ENCODE results near the gene PCSK7. TPM values are rescaled to one million over a fixed set of nuclear protein-coding genes. Genes with fewer than 3 reads are reported as not detected.

PCSK7 gene
- total and polyA plus RNA-seq, 12 donors = 20.5 to 47.0 (median 28.2) TPM

- Histone ChIP-seq H3K4me3 (no peak overlapping the region), H3K36me3 (peaks cover 0 to 95% (median 21%) of the 10 kb centered on the region in 9 donors), H3K27ac (no peak overlapping the region), H3K4me1 (no peaks in the 10 kb centered on the region), H3K27me3 (no peaks in the 10 kb centered on the region), H3K9me3 (no peaks in the 10 kb centered on the region)
- DNase-seq = no peak
- no peak for ATAC-seq
- TF ChIP-seq CTCF (IDR thresholded peaks at IDR 0.05) = no peak
- 48 to 72% methylated on average over 2 of the region's 2 CpGs for WGBS, 2 donors
- intact Hi-C loops (cut with DNase I) = no loop called here
Observed at GRCh38 chr11:117256573-117256972, 24.7 kb upstream of the PCSK7 start.

- no peaks in the 10 kb centered on the region for H3K9me3 ChIP-seq
- intact Hi-C loops (cut with DNase I) = no loop called here
- ATAC-seq = no peak
- H3K36me3 ChIP-seq = peaks cover 0 to 89% (median 21%) of the 10 kb centered on the region in 9 donors
- no peak for TF ChIP-seq CTCF (IDR thresholded peaks at IDR 0.05)
- H3K4me3 ChIP-seq = no peak overlapping the region
- no peaks in the 10 kb centered on the region for H3K27me3 ChIP-seq
- no peak for DNase-seq
- H3K27ac ChIP-seq = no peak overlapping the region
- 90 to 91% methylated on average over 3 of the region's 3 CpGs for WGBS, 2 donors
- H3K4me1 ChIP-seq = no peaks in the 10 kb centered on the region
Observed at GRCh38 chr11:117255966-117256365, 24.1 kb upstream of the PCSK7 start.

GRCh38 chr11:117251506-117251905 is 19.6 kb upstream of the PCSK7 start:
- no peaks in the 10 kb centered on the region for H3K9me3 ChIP-seq
- ATAC-seq (no peak), DNase-seq (no peak)
- H3K27ac ChIP-seq = no peak overlapping the region
- TF ChIP-seq CTCF (IDR thresholded peaks at IDR 0.05) = no peak
- H3K4me1 ChIP-seq = no peaks in the 10 kb centered on the region
- H3K27me3 ChIP-seq = no peaks in the 10 kb centered on the region
- no peak overlapping the region for H3K4me3 ChIP-seq
- intact Hi-C loops (cut with DNase I) = no loop called here
- peaks cover 0 to 84% (median 43%) of the 10 kb centered on the region in 9 donors for H3K36me3 ChIP-seq
- 94 to 95% methylated on average over 9 of the region's 10 CpGs for WGBS, 2 donors

- Histone ChIP-seq H3K4me1 (no peaks in the 10 kb centered on the region), H3K36me3 (peaks cover 0 to 87% (median 41%) of the 10 kb centered on the region in 9 donors), H3K9me3 (no peaks in the 10 kb centered on the region), H3K27ac (no peak overlapping the region), H3K4me3 (no peak overlapping the region), H3K27me3 (no peaks in the 10 kb centered on the region)
- whole genome bisulfite sequencing, 2 donors = 88 to 92% methylated on average over 4 of the region's 4 CpGs
- no peak for ATAC-seq
- TF ChIP-seq CTCF (IDR thresholded peaks at IDR 0.05) = no peak
- DNase-seq = no peak
- intact Hi-C loops (cut with DNase I) = no loop called here
Observed at GRCh38 chr11:117249571-117249970, 17.7 kb upstream of the PCSK7 start.
